Prostate gland (tissue), 2 donors: ENCODE data around the gene PAX4.

ENCODE experiments used
- CTCF ChIP-seq, 4 experiments: fragments of 200-600 bp in 2 of 4; fragments of 450-650 bp in 2 of 4; sonication (generic) in 2 of 4; IDR thresholded peaks; 1 replicate in 3 of 4; 2 replicates in 1 of 4; pipeline ENCODE4 v1.5.1; 2016 to 2019; ENCODE audit warnings: antibody characterized with exemption in 4 of 4, mild to moderate bottlenecking in 2 of 4, moderate library complexity in 2 of 4
- POLR2A ChIP-seq: fragments of 450-650 bp; IDR thresholded peaks from one replicate; pipeline ENCODE4 v1.6.1; 2016; ENCODE audit warnings: antibody characterized with exemption, mild to moderate bottlenecking

GRCh38 chr7:127594490-127594889, 23.5 kb downstream of the PAX4 start:
- TF ChIP-seq CTCF (IDR thresholded peaks at IDR 0.05) (no peak), POLR2A (no peak)
